Measurements from ENCODE around the gene OPRL1.

Gene OPRL1

DNA sequence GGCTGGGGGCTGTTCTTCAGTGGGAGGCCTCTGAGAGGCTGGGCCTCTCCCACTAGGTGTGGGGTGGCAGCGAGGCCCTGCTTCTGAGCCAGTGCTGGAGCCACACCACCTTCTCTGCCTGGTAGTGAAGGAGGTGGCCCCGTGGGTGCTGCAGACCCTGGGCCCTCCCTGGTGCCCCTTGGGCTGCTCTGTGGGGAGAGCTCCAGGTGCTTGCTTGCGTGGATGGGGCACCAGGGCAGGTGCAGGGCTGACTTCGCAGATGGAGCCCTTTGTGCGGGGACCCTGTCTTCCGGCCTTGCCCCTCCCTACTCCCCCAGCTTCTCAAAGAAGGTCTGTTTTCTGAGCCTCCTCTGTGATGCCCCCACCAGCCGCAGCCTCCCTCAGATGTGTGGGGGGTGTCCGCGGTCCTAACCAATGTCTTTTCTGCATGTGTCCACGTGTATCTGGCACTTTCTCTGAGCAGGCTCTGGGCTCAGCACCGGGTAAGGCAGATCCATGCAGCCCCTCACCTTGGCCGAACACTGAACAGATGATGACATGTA is 67.1 kb downstream of the OPRL1 start:
- no peak for DNase-seq

DNA sequence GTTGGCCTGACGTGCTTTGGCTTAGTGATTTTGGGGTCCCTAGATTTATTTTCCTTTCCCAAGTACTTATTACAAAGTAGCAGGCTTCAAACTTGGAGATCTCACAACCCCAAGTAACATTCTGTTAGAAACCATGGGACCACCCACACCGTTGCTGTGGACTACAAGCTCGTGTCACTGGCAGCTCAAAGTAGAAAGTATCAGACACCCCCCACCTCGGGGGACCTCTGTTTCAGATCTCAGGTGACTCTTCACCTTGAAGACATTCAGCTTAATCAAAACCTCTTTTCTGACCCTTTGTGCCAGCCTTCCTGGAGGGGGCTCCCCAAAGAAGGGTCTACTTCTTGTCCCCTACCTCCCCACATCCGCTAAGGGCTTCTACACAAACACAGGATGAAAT is 68.7 kb downstream of the OPRL1 start:
- no peak for DNase-seq

DNA sequence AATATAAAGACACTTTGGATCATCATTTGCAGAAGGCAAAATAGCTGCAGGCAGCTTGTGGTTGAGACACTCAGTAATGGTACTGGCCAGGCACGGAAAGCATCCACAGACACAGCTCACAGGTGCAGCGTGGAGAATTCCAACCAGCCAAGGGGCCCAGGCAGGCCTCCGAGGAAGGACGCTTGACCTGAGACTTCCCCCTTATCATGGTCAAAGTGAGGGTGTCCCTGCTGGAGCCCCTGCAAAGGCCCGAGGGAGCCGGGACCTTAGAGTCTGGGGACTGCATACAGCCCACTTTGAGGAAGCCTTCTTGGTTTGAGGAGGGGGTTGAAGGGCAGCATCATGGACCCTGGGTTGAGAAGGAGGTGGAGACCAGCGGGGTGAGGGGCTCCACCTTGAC is 69.3 kb downstream of the OPRL1 start:
- no peak for DNase-seq

DNA sequence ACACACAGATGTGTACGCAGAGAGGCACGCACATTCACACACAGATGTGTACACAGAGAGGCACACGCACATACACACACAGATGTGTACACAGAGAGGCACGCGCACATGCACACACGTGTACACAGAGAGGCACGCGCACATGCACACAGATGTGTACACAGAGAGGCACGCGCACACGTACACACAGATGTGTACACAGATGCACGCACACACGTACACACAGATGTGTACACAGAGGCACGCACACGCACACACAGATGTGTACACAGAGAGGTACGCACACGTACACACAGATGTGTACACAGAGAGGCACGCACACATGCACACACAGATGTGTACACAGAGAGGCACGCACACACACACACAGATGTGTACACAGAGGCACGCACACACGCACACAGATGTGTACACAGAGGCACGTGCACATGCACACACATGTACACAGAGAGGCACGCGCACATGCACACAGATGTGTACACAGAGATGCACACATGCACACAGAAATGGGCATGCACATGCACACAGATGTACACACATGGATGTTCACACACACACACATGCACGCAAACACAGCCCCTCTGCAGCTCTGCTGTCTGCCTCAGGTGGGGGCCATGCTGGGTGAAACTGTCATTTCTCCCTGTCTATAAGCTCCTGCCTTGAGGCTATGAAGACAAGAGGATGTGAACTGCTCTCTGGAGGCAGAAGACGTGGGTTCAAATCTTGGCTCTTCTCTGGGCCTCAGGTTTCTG is 70.1 kb downstream of the OPRL1 start:
- no peak for DNase-seq

Data from NCI-H146 (cell line).